Mesodermal cell (in vitro differentiated cells): ENCODE measurements around the gene RNF223.
A peak's percentile ranks its signal among the peaks of the same experiment; 100 is the strongest.
"Not testable (repeated sequence)": the region's sequence is repeated elsewhere in the genome, so short reads cannot be mapped to it uniquely, and the experiment has no call there.

Experiments
- H3K27ac ChIP-seq: 2 replicates; pipeline ENCODE4 v1.7.0; 2013; ENCODE audit warnings: mild to moderate bottlenecking, low read depth, low read length, moderate library complexity; ENCODE audit not compliant: severe bottlenecking
- H3K36me3 ChIP-seq: 2 replicates; pipeline ENCODE4 v1.7.1; 2013; ENCODE audit warnings: mild to moderate bottlenecking, low read length, moderate library complexity; ENCODE audit not compliant: control insufficient read depth, insufficient read depth
- H3K4me1 ChIP-seq: one replicate; pipeline ENCODE4 v1.7.1; 2013; ENCODE audit warnings: mild to moderate bottlenecking, low read length; ENCODE audit not compliant: insufficient read depth, control insufficient read depth, poor library complexity, severe bottlenecking
- H3K4me3 ChIP-seq: 2 replicates; pipeline ENCODE4 v1.7.0; 2013; ENCODE audit warnings: low read length, control low read depth, mild to moderate bottlenecking; ENCODE audit not compliant: insufficient read depth, poor library complexity, severe bottlenecking; ENCODE audit errors: extremely low read depth
- H3K9me3 ChIP-seq: 2 replicates; pipeline ENCODE4 v1.7.1; 2013; ENCODE audit warnings: mild to moderate bottlenecking, low read length, moderate library complexity; ENCODE audit not compliant: control insufficient read depth
- WGBS, 2 experiments: methylation state at CpG; one replicate each; pipeline ENCODE4 v1.1.5; 2013; ENCODE audit warnings: missing lambda C conversion rate in 2 of 2; ENCODE audit not compliant: insufficient coverage in 2 of 2; 5-methylcytosine and 5-hydroxymethylcytosine counted together

RNF223 gene

GRCh38 chr1:1069711-1070676 is 4.1 kb downstream of the RNF223 start:
- 64 to 67% methylated on average over 29 to 39 of the region's 40 CpGs for WGBS, 2 experiments
- H3K4me1 ChIP-seq, result peaks cover 2% of the 10 kb centered on the region
- H3K9me3 ChIP-seq, result no peaks in the 10 kb centered on the region
- no peaks in the 10 kb centered on the region for H3K36me3 ChIP-seq
- no peak overlapping the region for H3K27ac ChIP-seq
- peak overlapping the region; percentile 59 for H3K4me3 ChIP-seq

- H3K36me3 ChIP-seq, result no peaks in the 10 kb centered on the region
- H3K9me3 ChIP-seq, result no peaks in the 10 kb centered on the region
- H3K27ac ChIP-seq, result no peak overlapping the region
- WGBS, 2 experiments, result 2 to 6% methylated on average over 34 to 60 of the region's 75 CpGs
- peak overlapping the region; percentile 59 for H3K4me3 ChIP-seq
- H3K4me1 ChIP-seq, result peaks cover 5% of the 10 kb centered on the region
Observed at GRCh38 chr1:1069056-1069710, 4.9 kb downstream of the RNF223 start.

- WGBS, 2 experiments, result 2 to 3% methylated on average over 39 to 48 of the region's 55 CpGs
- H3K27ac ChIP-seq, result no peak overlapping the region
- H3K4me1 ChIP-seq, result peaks cover 11% of the 10 kb centered on the region
- H3K9me3 ChIP-seq, result no peaks in the 10 kb centered on the region
- peak overlapping the region; percentile 59 for H3K4me3 ChIP-seq
- no peaks in the 10 kb centered on the region for H3K36me3 ChIP-seq
Observed at GRCh38 chr1:1068517-1069055, 5.5 kb downstream of the RNF223 start.

GRCh38 chr1:1067860-1068516 is 6.1 kb downstream of the RNF223 start:
- H3K4me1 ChIP-seq, result peaks cover 17% of the 10 kb centered on the region
- H3K27ac ChIP-seq, result no peak overlapping the region
- WGBS, 2 experiments, result 75 to 82% methylated on average over 20 to 29 of the region's 32 CpGs
- H3K36me3 ChIP-seq, result no peaks in the 10 kb centered on the region
- H3K9me3 ChIP-seq, result no peaks in the 10 kb centered on the region
- peak overlapping the region; percentile 59 for H3K4me3 ChIP-seq

- Histone ChIP-seq H3K27ac (no peak overlapping the region), H3K9me3 (no peaks in the 10 kb centered on the region), H3K36me3 (no peaks in the 10 kb centered on the region), H3K4me3 (no peak overlapping the region), H3K4me1 (peaks cover 23% of the 10 kb centered on the region)
- WGBS, 2 experiments, result 91 to 97% methylated on average over 40 to 54 of the region's 54 CpGs
Observed at GRCh38 chr1:1067284-1067859, 6.7 kb downstream of the RNF223 start.

GRCh38 chr1:1066403-1067283 is 7.5 kb downstream of the RNF223 start:
- no peak overlapping the region for H3K4me3 ChIP-seq
- peaks cover 26% of the 10 kb centered on the region for H3K4me1 ChIP-seq
- no peak overlapping the region for H3K27ac ChIP-seq
- 80% methylated on average over 18 to 23 of the region's 27 CpGs for WGBS, 2 experiments
- no peaks in the 10 kb centered on the region for H3K36me3 ChIP-seq
- no peaks in the 10 kb centered on the region for H3K9me3 ChIP-seq

- H3K4me3 ChIP-seq, H3K27ac ChIP-seq, H3K9me3 ChIP-seq, H3K36me3 ChIP-seq: not testable (repeated sequence)
- WGBS, 2 experiments, result 76 to 77% methylated on average over 9 to 10 of the region's 11 CpGs
- H3K4me1 ChIP-seq, result peaks cover 26% of the 10 kb centered on the region
Observed at GRCh38 chr1:1065940-1066304, 8.2 kb downstream of the RNF223 start.

- Histone ChIP-seq H3K9me3 (no peaks in the 10 kb centered on the region), H3K27ac (no peak overlapping the region), H3K36me3 (no peaks in the 10 kb centered on the region), H3K4me1 (peaks cover 26% of the 10 kb centered on the region), H3K4me3 (no peak overlapping the region)
- 79 to 80% methylated on average over 11 to 17 of the region's 20 CpGs for WGBS, 2 experiments
Observed at GRCh38 chr1:1065265-1065939, 8.7 kb downstream of the RNF223 start.

- Histone ChIP-seq H3K27ac (peak overlapping the region; percentile 49), H3K4me3 (no peak overlapping the region), H3K36me3 (no peaks in the 10 kb centered on the region), H3K4me1 (peaks cover 29% of the 10 kb centered on the region), H3K9me3 (no peaks in the 10 kb centered on the region)
- WGBS, 2 experiments, result 12 to 13% methylated on average over 34 to 36 of the region's 50 CpGs
Observed at GRCh38 chr1:1063945-1064831, 9.9 kb downstream of the RNF223 start.
